Measurements from ENCODE around the gene NFYC. TPM values are rescaled to one million over a fixed set of nuclear protein-coding genes. Genes with fewer than 3 reads are reported as not detected.

Gene NFYC
- total and polyA plus RNA-seq, 11 donors, result 45.2 to 82.8 (median 66.1) TPM

DNA sequence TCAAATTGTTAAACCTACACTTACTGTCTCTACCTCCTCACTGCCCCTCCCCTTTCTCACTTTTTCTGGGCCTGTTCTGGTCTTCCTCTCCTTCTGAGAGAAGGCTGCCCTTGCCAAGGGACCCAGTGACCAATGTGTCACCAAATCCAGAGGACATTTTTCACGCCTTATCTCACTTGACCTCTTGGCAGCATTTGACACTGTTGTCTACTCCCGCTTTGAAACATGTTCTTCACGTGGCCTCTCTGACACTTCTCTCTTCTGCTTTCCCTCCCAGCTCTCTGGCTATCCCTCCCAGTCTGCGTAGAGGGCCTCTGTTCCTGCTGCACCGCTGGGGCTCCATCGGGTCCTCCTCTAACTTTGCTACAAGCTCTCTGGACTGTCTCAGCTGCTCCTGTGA is 117.4 kb downstream of the NFYC start:
- no peak overlapping the region for H3K4me3 ChIP-seq
- TF ChIP-seq POLR2A (IDR thresholded peaks at IDR 0.05) (no peak), CTCF (IDR thresholded peaks at IDR 0.05) (no peak)
- intact Hi-C loops (cut with DNase I), result no loop called here

GRCh38 chr1:40810927-40811326 is 119.4 kb downstream of the NFYC start:
- no peak for ATAC-seq
- intact Hi-C loops (cut with DNase I), result no loop called here
- WGBS, 4 donors, result 90 to 95% (median 92%) methylated on average over 5 of the region's 5 CpGs

More for the DNA sequence above, 117.4 kb downstream of the NFYC start:
- DNase-seq, result no peak
- peaks cover 0 to 35% (median 28%) of the 10 kb centered on the region in 12 donors for H3K4me1 ChIP-seq
- H3K9me3 ChIP-seq, result no peaks in the 10 kb centered on the region
- no peaks in the 10 kb centered on the region for H3K27me3 ChIP-seq
- no peaks in the 10 kb centered on the region for H3K36me3 ChIP-seq
- ATAC-seq, result peak in 3 of 4 donors; percentile 7 to 28 (median 18)
- WGBS, 4 donors, result 56 to 61% (median 58%) methylated on average over 6 of the region's 6 CpGs
- peak overlapping the region in 4 of 12 donors; percentile 8 to 62 (median 24) for H3K27ac ChIP-seq

DNA sequence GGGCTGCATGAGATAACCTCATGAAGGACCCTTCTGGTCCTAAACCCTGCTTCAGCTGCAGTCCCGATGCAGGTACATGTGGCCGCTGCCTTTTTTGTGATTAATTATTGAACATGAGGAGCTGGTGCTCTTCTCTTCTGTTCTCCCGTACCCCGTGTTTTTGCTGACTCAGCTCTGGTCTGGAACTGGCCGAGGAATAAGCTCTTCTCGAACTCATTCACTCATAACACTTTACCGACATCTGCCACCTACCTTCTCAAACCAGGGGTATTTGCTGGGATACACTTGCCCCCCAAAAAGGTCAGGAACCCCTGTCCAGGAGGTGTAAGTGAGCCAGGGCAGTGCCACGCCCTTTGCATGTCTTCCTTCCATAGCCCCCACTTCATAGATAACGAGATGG is 123.9 kb downstream of the NFYC start:
- peaks cover 0 to 10% (median 8%) of the 10 kb centered on the region in 9 donors for H3K27me3 ChIP-seq
- intact Hi-C loops (cut with DNase I), result no loop called here
- WGBS, 4 donors, result 75 to 83% (median 81%) methylated on average over 9 of the region's 9 CpGs
- no peak overlapping the region for H3K27ac ChIP-seq
- peaks cover 0 to 12% (median 7%) of the 10 kb centered on the region in 12 donors for H3K4me1 ChIP-seq
- H3K36me3 ChIP-seq, result no peaks in the 10 kb centered on the region
- ATAC-seq, result no peak
- H3K4me3 ChIP-seq, result no peak overlapping the region
- DNase-seq, result no peak
- H3K9me3 ChIP-seq, result no peaks in the 10 kb centered on the region
- no peak for TF ChIP-seq CTCF (IDR thresholded peaks at IDR 0.05)
- no peak for TF ChIP-seq POLR2A (IDR thresholded peaks at IDR 0.05)

More at GRCh38 chr1:40810927-40811326, 119.4 kb downstream of the NFYC start:
- Histone ChIP-seq H3K4me3 (no peak overlapping the region), H3K9me3 (no peaks in the 10 kb centered on the region), H3K27me3 (no peaks in the 10 kb centered on the region), H3K27ac (no peak overlapping the region), H3K4me1 (peaks cover 0 to 35% (median 28%) of the 10 kb centered on the region in 12 donors), H3K36me3 (no peaks in the 10 kb centered on the region)
- TF ChIP-seq CTCF (IDR thresholded peaks at IDR 0.05) (no peak), POLR2A (IDR thresholded peaks at IDR 0.05) (no peak)
- DNase-seq, result no peak

DNA sequence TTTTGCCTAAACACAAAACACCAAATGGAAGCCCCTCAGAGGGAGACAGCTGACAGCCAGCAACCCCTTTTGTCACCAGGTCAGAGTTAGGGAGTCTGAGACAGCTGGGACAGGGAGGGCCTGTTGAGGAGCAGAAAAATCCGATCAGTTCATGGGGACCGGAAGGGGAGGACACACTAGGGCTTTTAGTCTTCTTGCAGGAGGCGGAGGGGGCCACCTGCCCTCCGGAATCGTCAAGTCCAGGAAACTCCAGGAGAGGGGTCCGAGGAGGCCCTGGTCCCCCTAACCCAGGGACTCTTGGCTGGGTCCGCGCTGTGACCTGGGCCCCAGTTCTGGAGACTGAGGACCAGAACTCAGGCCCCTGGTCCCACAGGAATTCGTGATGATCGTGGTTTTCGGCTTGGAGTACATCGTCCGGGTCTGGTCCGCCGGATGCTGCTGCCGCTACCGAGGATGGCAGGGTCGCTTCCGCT is 126.3 kb downstream of the NFYC start:
- 34 to 55% (median 51%) methylated on average over 11 to 19 of the region's 19 CpGs for WGBS, 4 donors

More for the DNA sequence above, 126.3 kb downstream of the NFYC start:
- ATAC-seq, result no peak
- H3K36me3 ChIP-seq, result no peaks in the 10 kb centered on the region
- peaks cover 0 to 10% (median 8%) of the 10 kb centered on the region in 9 donors for H3K27me3 ChIP-seq
- DNase-seq, result no peak
- peaks cover 0 to 12% (median 7%) of the 10 kb centered on the region in 12 donors for H3K4me1 ChIP-seq
- H3K4me3 ChIP-seq, result peak overlapping the region in 9 of 12 donors; percentile 39 to 58 (median 51)
- no peak overlapping the region for H3K27ac ChIP-seq
- intact Hi-C loops (cut with DNase I), result no loop called here
- TF ChIP-seq CTCF (IDR thresholded peaks at IDR 0.05) (no peak), POLR2A (IDR thresholded peaks at IDR 0.05) (no peak)
- H3K9me3 ChIP-seq, result no peaks in the 10 kb centered on the region

All from heart left ventricle (tissue), 16 donors.